Breast epithelium (tissue), 3 donors: ENCODE data around the gene NPB.

Source experiments
- CTCF ChIP-seq, 3 donors: fragments of 450-650 bp; IDR thresholded peaks; one replicate each; pipeline ENCODE4 v1.5.1; 2016 to 2017; ENCODE audit warnings: antibody characterized with exemption in 3 of 3, mild to moderate bottlenecking in 3 of 3, moderate library complexity in 3 of 3
- POLR2A ChIP-seq: fragments of 450-650 bp; IDR thresholded peaks from one replicate; pipeline ENCODE4 v1.6.1; 2016; ENCODE audit warnings: antibody characterized with exemption, mild to moderate bottlenecking, moderate library complexity
- POLR2AphosphoS5 ChIP-seq, 3 donors: sonication (generic); formaldehyde crosslinking; IDR thresholded peaks; one replicate each; pipeline ENCODE4 v1.6.1; 2017; ENCODE audit warnings: antibody characterized with exemption in 3 of 3

- TF ChIP-seq POLR2A (no peak), CTCF (IDR thresholded peaks at IDR 0.05) (no peak), POLR2AphosphoS5 (IDR thresholded peaks at IDR 0.05) (no peak)
Observed at GRCh38 chr17:81918832-81919545, 17.0 kb downstream of the NPB start.
